Measurements from ENCODE around the gene WNT9A. TPM values are rescaled to one million over a fixed set of nuclear protein-coding genes. Genes with fewer than 3 reads are reported as not detected.

Gene WNT9A
- total RNA-seq, 2 donors from 2014 or later: 1.2 to 1.7 TPM

DNA sequence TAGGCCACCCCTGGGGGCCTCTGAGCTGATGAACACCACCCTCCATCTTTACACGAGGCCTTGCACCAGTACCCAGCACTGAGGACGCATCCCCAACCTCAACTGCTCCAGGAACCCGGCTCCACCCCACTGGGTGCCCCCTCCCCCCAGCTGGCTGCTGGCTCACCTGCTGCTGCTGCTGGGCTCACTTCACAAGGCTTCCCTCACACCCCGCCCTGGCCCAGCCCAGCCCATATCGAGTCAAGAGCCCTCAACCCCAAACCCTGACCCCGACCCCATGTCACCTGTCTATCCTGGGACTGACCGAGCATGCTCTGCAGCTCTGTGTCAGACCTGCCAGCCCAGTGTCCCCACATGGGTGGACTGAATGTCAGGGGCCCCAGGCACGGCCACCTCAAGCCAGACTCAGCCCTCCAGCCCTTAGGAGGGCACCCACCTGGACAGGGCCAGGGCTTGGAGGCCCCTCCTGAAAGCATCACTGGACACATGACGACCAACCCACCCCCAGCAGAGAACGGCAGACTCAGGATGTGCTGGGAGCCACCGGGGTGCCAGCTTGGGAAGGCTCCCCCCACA is 21.4 kb downstream of the WNT9A start:
- TF ChIP-seq CTCF (conservative IDR thresholded peaks at IDR 0.05): no peak
- no peaks in the 10 kb centered on the region for H3K36me3 Mint-ChIP-seq (ENCODE audit: low read depth)
- H3K4me3 ChIP-seq (ENCODE audit: low read length): no peak overlapping the region
- H3K27me3 ChIP-seq (ENCODE audit: control insufficient read depth, insufficient read depth, low read length, poor library complexity, severe bottlenecking): no peaks in the 10 kb centered on the region
- H3K27ac ChIP-seq (ENCODE audit: low read depth, low read length): no peak overlapping the region
- no peaks in the 10 kb centered on the region for H3K27me3 Mint-ChIP-seq (ENCODE audit: insufficient read depth)
- H3K27ac Mint-ChIP-seq: no peak overlapping the region
- H3K4me3 Mint-ChIP-seq: no peak overlapping the region
- no peaks in the 10 kb centered on the region for H3K9me3 Mint-ChIP-seq
- no peak overlapping the region for H3K9ac ChIP-seq (ENCODE audit: extremely low read depth, low read length, poor library complexity, severe bottlenecking)
- no peaks in the 10 kb centered on the region for H3K4me1 Mint-ChIP-seq
- peaks cover 8% of the 10 kb centered on the region for H3K4me1 ChIP-seq (ENCODE audit: control insufficient read depth, insufficient read depth, low read length)
- WGBS, 2 experiments (ENCODE audit: insufficient coverage in 1 of 2, insufficient read length in 1 of 2): 83 to 91% methylated on average over 7 to 11 of the region's 11 CpGs
- no peaks in the 10 kb centered on the region for H3K9me3 ChIP-seq (ENCODE audit: control insufficient read depth, low read length)
- no peaks in the 10 kb centered on the region for H3K36me3 ChIP-seq (ENCODE audit: control insufficient read depth, insufficient read depth, low read length)
- DNase-seq: no peak

- H3K9ac ChIP-seq (ENCODE audit: extremely low read depth, low read length, poor library complexity, severe bottlenecking): no peak overlapping the region
- H3K4me3 ChIP-seq (ENCODE audit: low read length): no peak overlapping the region
- Mint-ChIP-seq H3K4me3 (no peak overlapping the region), H3K27ac (no peak overlapping the region), H3K9me3 (no peaks in the 10 kb centered on the region), H3K27me3 (ENCODE audit: insufficient read depth) (no peaks in the 10 kb centered on the region), H3K4me1 (no peaks in the 10 kb centered on the region), H3K36me3 (ENCODE audit: low read depth) (no peaks in the 10 kb centered on the region)
- no peaks in the 10 kb centered on the region for H3K9me3 ChIP-seq (ENCODE audit: control insufficient read depth, low read length)
- TF ChIP-seq CTCF (conservative IDR thresholded peaks at IDR 0.05): no peak
- no peaks in the 10 kb centered on the region for H3K36me3 ChIP-seq (ENCODE audit: control insufficient read depth, insufficient read depth, low read length)
- no peak for DNase-seq
- 89 to 93% methylated on average over 9 to 14 of the region's 14 CpGs for WGBS, 2 experiments (ENCODE audit: insufficient coverage in 1 of 2, insufficient read length in 1 of 2)
- peaks cover 8% of the 10 kb centered on the region for H3K4me1 ChIP-seq (ENCODE audit: control insufficient read depth, insufficient read depth, low read length)
- no peaks in the 10 kb centered on the region for H3K27me3 ChIP-seq (ENCODE audit: control insufficient read depth, insufficient read depth, low read length, poor library complexity, severe bottlenecking)
- H3K27ac ChIP-seq (ENCODE audit: low read depth, low read length): no peak overlapping the region
Observed at GRCh38 chr1:227925582-227926198, 22.0 kb downstream of the WNT9A start.

GRCh38 chr1:227924833-227925574 is 22.7 kb downstream of the WNT9A start:
- Histone ChIP-seq H3K9me3 (ENCODE audit: control insufficient read depth, low read length) (no peaks in the 10 kb centered on the region), H3K27me3 (ENCODE audit: control insufficient read depth, insufficient read depth, low read length, poor library complexity, severe bottlenecking) (no peaks in the 10 kb centered on the region), H3K9ac (ENCODE audit: extremely low read depth, low read length, poor library complexity, severe bottlenecking) (no peak overlapping the region), H3K4me3 (ENCODE audit: low read length) (no peak overlapping the region), H3K4me1 (ENCODE audit: control insufficient read depth, insufficient read depth, low read length) (peaks cover 8% of the 10 kb centered on the region), H3K27ac (ENCODE audit: low read depth, low read length) (no peak overlapping the region), H3K36me3 (ENCODE audit: control insufficient read depth, insufficient read depth, low read length) (no peaks in the 10 kb centered on the region)
- Mint-ChIP-seq H3K4me1 (no peaks in the 10 kb centered on the region), H3K27me3 (ENCODE audit: insufficient read depth) (no peaks in the 10 kb centered on the region), H3K27ac (no peak overlapping the region), H3K36me3 (ENCODE audit: low read depth) (no peaks in the 10 kb centered on the region), H3K4me3 (no peak overlapping the region), H3K9me3 (no peaks in the 10 kb centered on the region)
- WGBS, 2 experiments (ENCODE audit: insufficient coverage in 1 of 2, insufficient read length in 1 of 2): 95% methylated on average over 23 to 38 of the region's 38 CpGs
- no peak for TF ChIP-seq CTCF (conservative IDR thresholded peaks at IDR 0.05)
- DNase-seq: no peak

All from endodermal cell (in vitro differentiated cells).